Activated naive CD4-positive, alpha-beta T cell treated with anti-CD3 and anti-CD28 coated beads for 36 hours (primary cell): ENCODE results near the gene BUD23. TPM values are rescaled to one million over a fixed set of nuclear protein-coding genes. Genes with fewer than 3 reads are reported as not detected.
"Not testable (repeated sequence)": the region's sequence is repeated elsewhere in the genome, so short reads cannot be mapped to it uniquely, and the experiment has no call there.

Experiments used
- CTCF ChIA-PET: fragments of 350-600 bp; sonication (Branson Sonifier 250); formaldehyde crosslinking; loops from one replicate; lab custom pipeline; 2021; ENCODE audit warnings: antibody characterized with exemption; lab: Charles Lee
- DNase-seq: peaks from one replicate; pipeline ENCODE4 v3.0.0-alpha.2; 2020
- H3K27ac Mint-ChIP-seq: one replicate; pipeline ENCODE4 v1.8.0; 2021; ENCODE audit warnings: mild to moderate bottlenecking, mixed read lengths
- H3K27me3 Mint-ChIP-seq: one replicate; pipeline ENCODE4 v1.8.0; 2021; ENCODE audit warnings: low read depth, mixed read lengths
- H3K36me3 Mint-ChIP-seq: one replicate; pipeline ENCODE4 v1.8.0; 2021; ENCODE audit warnings: low read depth, mixed read lengths
- H3K4me1 Mint-ChIP-seq: one replicate; pipeline ENCODE4 v1.8.0; 2021; ENCODE audit warnings: low read depth, mixed read lengths
- H3K4me3 Mint-ChIP-seq: one replicate; pipeline ENCODE4 v1.8.0; 2021; ENCODE audit warnings: mild to moderate bottlenecking, moderate library complexity, mixed read lengths
- H3K9me3 Mint-ChIP-seq: one replicate; pipeline ENCODE4 v1.8.0; 2021; ENCODE audit warnings: mixed read lengths
- intact Hi-C: fragments of 100-400 bp; cut with micrococcal nuclease; formaldehyde crosslinking; loops from one replicate; pipeline ENCODE4 v1.15.1; 2023
- total RNA-seq, 2 experiments: library from RNA; stranded (reverse); gene quantifications; one replicate each; pipeline ENCODE4 v1.2.3, GENCODE V29; 2021

Gene BUD23
- total RNA-seq, 2 experiments from 2014 or later = 95.1 to 110 TPM

DNA sequence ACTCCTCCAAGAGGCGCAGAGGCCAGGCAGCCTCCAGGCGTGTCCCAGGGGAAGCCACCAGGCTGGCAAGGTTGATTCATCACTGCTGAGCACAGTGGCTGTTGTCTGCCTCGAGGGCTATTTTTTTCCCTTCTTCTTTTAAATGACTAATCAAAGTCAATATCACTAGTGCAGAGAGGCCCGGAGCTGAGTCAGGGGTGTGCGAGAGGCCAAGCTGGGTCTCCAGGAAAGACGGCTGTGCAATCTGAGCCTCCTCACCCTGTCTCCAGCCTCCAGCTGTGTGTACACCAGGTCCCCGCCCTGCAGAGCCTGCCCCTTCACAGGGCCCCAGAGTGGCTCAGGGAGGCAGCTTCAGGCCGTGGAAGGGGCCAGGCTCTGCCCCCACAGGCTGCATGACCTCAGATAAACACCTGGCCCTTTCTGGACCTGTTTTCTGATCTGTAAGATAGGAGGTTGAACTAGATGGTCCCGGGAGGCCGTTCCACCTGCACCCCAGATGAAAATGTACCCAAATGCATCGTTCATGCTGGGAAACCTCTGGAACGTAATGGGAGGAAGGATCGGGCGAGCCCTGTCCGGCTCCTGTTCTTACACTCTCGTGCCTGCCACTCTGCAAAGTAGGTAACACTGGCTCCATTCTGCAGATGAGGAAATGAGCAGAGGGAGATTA is 32.4 kb downstream of the BUD23 start:
- DNase-seq = peak; percentile 91
- peaks cover 2% of the 10 kb centered on the region for H3K27me3 Mint-ChIP-seq
- H3K9me3 Mint-ChIP-seq = no peaks in the 10 kb centered on the region
- no peak overlapping the region for H3K4me3 Mint-ChIP-seq
- H3K27ac Mint-ChIP-seq = peak overlapping the region; percentile 30
- intact Hi-C loops = loop anchor here (1.0 to 10.0 kb wide), 6 partner anchors 9 to 939 kb away; partner anchors contain the start of genes BUD23, DNAJC30, GTF2I and TYW1B
- H3K36me3 Mint-ChIP-seq = no peaks in the 10 kb centered on the region
- peaks cover 33% of the 10 kb centered on the region for H3K4me1 Mint-ChIP-seq
- CTCF ChIA-PET = interaction anchor here (0.7 to 3.6 kb wide), 6 partner anchors 10 to 108 kb away, joined by 3 to 14 read pairs (median 3); no protein-coding TSS in a partner anchor

DNA sequence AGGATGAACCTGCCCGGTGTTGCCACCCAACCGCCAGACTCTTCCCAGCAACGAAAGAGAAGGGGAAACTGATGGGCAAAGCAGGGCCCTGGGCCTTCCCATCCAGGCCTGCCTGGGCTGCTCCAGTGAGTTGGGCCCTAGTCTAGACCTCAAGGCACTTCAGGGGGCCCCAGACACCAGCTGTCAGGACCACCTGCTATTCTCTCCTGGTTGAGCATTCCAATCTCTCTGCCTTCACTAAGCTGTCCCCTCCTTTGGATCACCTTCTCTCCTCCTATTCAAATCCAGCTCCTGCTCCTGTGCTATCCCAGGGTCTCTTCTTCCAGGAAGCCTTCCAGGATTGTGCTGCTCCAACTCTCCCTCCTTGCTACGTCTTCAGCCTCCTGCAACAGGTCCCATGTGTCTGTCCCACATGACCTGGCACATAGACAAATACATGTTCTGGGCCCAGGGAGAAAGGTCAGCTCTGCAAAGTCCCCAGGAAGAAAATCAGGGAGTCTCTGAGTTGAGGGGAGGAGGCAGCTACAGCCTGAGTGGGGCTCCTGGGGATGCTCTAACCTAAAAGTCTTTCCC is 33.0 kb downstream of the BUD23 start:
- peaks cover 2% of the 10 kb centered on the region for H3K27me3 Mint-ChIP-seq
- intact Hi-C loops = loop anchor here (5.0 to 10.0 kb wide), 3 partner anchors 69 to 938 kb away; partner anchors contain the start of genes GTF2I and TYW1B

DNA sequence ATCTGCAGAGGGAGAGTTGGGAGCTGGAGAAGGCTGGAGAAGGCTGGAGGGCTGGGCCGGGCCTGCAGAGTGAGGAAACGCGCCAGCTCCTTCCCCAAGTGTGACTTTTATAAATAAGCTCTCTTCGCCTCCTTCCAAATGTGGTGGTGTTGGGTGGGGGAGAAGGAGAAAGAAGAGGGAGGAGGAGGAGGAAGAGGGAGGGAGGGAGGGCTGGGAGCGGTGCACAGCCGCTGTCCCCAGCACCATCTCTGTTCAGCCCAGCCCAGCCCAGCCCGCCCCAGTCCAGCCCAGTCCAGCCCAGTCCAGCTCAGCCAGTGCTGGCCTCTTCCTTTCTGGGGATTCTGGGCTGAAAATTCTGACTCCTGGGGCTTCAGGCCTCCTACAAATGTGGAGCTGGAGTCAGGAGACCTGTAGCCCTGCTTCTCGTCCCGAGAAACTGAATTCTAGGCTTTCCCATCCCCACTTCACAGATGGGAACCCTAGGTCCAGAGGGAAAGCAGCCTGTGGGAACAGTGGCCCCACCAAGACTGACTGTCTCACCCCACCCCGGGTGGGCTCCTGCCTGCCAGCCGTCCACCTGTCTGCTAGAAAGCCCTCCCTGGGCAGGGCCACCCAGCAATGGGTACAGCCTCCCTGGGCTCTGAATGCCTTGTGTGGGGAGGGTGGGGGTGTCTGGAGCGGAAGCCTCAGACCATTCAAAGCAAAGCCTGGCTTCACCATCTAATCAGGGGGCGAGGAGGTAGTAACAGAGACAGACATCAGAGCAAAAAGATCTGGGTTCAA is 33.8 kb downstream of the BUD23 start:
- no peak for DNase-seq
- CTCF ChIA-PET = interaction anchor here (0.7 to 3.6 kb wide), 6 partner anchors 8 to 118 kb away, joined by 3 to 14 read pairs (median 4); no protein-coding TSS in a partner anchor
- Mint-ChIP-seq H3K4me3 (peak overlapping the region; percentile 77), H3K4me1 (peaks cover 33% of the 10 kb centered on the region), H3K36me3 (no peaks in the 10 kb centered on the region), H3K27me3 (peaks cover 2% of the 10 kb centered on the region), H3K27ac (peak overlapping the region; percentile 72), H3K9me3 (no peaks in the 10 kb centered on the region)
- intact Hi-C loops = loop anchor here (5.0 to 10.0 kb wide), 3 partner anchors 70 to 938 kb away; partner anchors contain the start of genes GTF2I and TYW1B

More for the DNA sequence above, 33.0 kb downstream of the BUD23 start:
- Mint-ChIP-seq H3K4me1 (peaks cover 33% of the 10 kb centered on the region), H3K27ac (no peak overlapping the region), H3K36me3 (no peaks in the 10 kb centered on the region), H3K4me3 (no peak overlapping the region), H3K9me3 (no peaks in the 10 kb centered on the region)
- CTCF ChIA-PET = interaction anchor here (0.7 to 3.6 kb wide), 6 partner anchors 9 to 108 kb away, joined by 3 to 14 read pairs (median 3); no protein-coding TSS in a partner anchor
- no peak for DNase-seq

DNA sequence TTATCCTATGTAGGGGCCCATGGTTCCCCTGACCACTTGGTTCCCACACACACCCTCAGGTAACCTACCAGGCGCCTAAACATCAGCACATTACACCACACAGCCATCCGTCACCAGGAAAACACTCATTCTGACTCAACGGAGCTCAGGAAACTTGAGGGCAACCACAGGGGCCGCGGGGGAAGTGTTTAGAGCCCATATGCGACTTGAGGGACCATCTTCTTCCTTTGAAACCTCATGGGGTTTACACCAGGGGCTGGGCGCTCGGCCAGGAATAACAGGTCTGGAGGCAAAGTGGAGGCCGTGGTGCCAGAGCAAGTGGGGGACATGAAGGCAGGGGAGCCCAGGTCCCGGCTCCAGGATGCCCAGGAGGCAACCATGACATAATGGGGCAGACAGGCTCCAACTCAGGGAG is 34.6 kb downstream of the BUD23 start:
- peaks cover 33% of the 10 kb centered on the region for H3K4me1 Mint-ChIP-seq
- peak overlapping the region; percentile 72 for H3K27ac Mint-ChIP-seq
- peak overlapping the region; percentile 77 for H3K4me3 Mint-ChIP-seq
- H3K36me3 Mint-ChIP-seq = no peaks in the 10 kb centered on the region
- intact Hi-C loops = loop anchor here (2.0 to 10.0 kb wide), 5 partner anchors 51 to 937 kb away; partner anchors contain the start of genes BAZ1B, GTF2I, TYW1B and VPS37D
- H3K27me3 Mint-ChIP-seq = peaks cover 2% of the 10 kb centered on the region
- DNase-seq = peak; percentile 91
- CTCF ChIA-PET = interaction anchor here (1.3 kb wide), 1 partner anchor 17 kb away, joined by 4 read pairs; no protein-coding TSS in a partner anchor
- no peaks in the 10 kb centered on the region for H3K9me3 Mint-ChIP-seq

DNA sequence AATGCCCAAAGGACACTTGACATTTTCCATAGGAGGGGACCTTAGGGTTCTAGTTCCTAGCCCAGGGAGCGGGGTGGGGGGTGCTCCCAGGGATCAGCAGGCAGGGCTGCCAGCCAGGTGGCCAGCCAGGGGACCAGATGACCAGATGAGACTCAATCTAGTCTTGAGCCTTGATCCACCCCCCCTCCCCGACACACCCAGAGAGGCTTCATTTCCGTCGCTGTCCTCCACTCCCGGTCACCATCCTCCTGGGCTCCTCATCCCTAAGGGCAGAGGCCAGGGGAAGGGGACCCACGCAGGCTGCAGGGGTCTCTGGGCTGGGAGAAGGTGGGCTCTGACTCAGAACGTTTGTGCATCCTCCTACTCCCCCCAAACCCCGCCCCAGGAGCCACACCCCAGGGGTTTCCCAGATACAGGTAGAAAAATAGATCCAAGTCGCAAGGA is 35.1 kb downstream of the BUD23 start:
- Mint-ChIP-seq H3K36me3 (no peaks in the 10 kb centered on the region), H3K4me3 (peak overlapping the region; percentile 77)
- intact Hi-C loops = loop anchor here (2.0 to 10.0 kb wide), 5 partner anchors 52 to 936 kb away; partner anchors contain the start of genes BAZ1B, GTF2I, TYW1B and VPS37D

DNA sequence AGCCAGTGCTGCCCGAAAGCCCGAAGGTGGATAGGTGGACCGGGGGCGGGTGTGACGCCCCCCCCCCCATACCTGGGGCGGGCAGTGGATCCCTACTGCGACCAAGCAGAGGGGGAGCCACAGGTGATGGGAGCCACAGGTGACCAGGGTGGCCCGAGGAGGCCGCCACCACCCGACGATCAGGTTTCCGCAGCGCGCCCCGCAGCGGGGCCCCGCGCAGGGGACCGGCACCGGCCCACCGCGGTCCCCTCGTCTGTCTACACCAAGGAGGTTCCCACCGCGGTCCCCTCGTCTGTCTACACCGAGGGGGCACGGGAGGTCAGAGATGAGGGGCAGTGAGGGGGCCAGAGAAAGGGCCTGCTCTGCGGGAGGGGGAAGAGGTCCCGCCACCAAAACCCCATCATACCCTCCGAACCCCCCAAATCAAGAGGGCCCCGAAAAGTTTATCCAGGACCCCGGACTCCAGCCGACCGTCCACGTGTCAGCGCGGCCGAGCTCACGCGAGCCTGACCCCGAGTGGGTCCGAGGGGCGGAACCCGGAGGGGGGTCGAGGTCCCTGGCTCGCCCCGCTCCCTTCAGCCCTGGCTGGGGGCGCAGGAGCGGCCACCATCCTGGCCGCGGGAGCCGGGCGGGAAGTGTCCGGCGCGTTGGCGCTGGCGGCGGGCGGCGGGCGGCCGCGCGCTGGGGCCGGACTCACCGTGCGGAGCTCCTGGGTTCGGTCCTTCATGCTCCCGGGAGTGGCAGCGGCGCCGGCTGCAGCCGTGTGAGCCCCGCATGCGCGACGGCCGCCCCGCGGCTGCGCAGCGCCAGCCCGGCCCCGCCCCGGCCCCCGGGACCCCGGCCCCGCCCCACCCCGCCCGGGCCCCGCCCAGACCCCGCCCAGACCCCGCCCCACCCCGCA is 35.8 kb downstream of the BUD23 start, which contains the start of gene STX1A:
Gene STX1A, minus strand, starts transcription at position 765 of the 901 bp plus-strand sequence. Its CDS starts 38 bp downstream, at position 727.
- intact Hi-C loops = loop anchor here (1.0 to 10.0 kb wide), 7 partner anchors 19 to 936 kb away; partner anchors contain the start of genes ABHD11, BAZ1B, BUD23 and DNAJC30
- Mint-ChIP-seq H3K4me1 (peaks cover 33% of the 10 kb centered on the region), H3K9me3 (no peaks in the 10 kb centered on the region), H3K27me3 (peaks cover 2% of the 10 kb centered on the region), H3K36me3 (no peaks in the 10 kb centered on the region), H3K27ac (no peak within 1 kb of the TSS), H3K4me3 (peak within 1 kb of the TSS; percentile 77)
- CTCF ChIA-PET = interaction anchor here (0.8 kb wide), 1 partner anchor 112 kb away, joined by 5 read pairs; no protein-coding TSS in a partner anchor
- peak; percentile 69 for DNase-seq

More for the DNA sequence above, 35.1 kb downstream of the BUD23 start:
- Mint-ChIP-seq H3K27ac (peak overlapping the region; percentile 72), H3K4me1 (peaks cover 33% of the 10 kb centered on the region), H3K9me3 (no peaks in the 10 kb centered on the region), H3K27me3 (peaks cover 2% of the 10 kb centered on the region)
- DNase-seq = peak; percentile 47
- CTCF ChIA-PET = interaction anchor here (1.3 kb wide), 1 partner anchor 16 kb away, joined by 4 read pairs; no protein-coding TSS in a partner anchor

DNA sequence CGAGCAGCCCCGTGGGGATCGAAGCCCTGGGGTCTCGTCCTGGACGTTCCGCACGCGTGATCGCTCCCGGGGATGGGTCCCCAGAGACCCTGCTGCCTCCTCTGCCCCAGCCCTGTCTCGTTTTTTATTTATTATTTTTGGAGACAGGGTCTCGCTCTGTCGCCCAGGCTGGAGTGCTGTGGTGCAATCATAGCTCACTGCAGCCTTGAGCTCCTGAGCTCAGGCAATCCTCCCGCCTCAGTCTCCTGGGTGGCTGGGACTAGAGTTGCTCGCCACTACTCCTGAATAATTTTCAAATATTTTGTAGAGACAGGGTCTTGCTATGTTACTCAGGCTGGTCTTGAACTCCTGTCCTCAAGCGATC is 36.4 kb downstream of the BUD23 start:
- DNase-seq = no peak
- CTCF ChIA-PET = interaction anchor here (0.8 kb wide), 1 partner anchor 113 kb away, joined by 5 read pairs; no protein-coding TSS in a partner anchor
- Mint-ChIP-seq H3K9me3 (no peaks in the 10 kb centered on the region), H3K4me3 (peak overlapping the region; percentile 71), H3K36me3 (no peaks in the 10 kb centered on the region), H3K4me1 (peaks cover 33% of the 10 kb centered on the region), H3K27ac (no peak overlapping the region), H3K27me3 (peaks cover 3% of the 10 kb centered on the region)
- intact Hi-C loops = loop anchor here (1.0 to 10.0 kb wide), 7 partner anchors 19 to 935 kb away; partner anchors contain the start of genes ABHD11, BAZ1B, BUD23 and DNAJC30

DNA sequence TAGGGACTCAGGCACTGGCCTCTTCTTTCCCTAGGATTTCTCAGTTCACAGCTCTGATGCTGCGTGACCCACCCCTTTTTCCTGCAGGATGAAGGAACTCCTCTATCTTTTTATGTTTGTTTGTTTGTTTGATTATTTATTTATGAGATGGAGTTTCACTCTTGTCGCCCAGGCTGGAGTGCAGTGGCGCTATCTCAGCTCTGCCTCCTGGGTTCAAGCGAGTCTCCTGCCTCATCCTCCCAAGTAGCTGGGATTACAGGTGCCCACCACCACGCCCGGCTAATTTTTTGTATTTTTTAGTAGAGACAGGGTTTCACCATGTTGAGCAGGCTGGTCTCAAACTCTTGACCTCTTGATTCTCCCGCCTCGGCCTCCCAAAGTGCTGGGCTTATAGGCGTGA is 37.0 kb downstream of the BUD23 start:
- H3K36me3 Mint-ChIP-seq, H3K27me3 Mint-ChIP-seq, DNase-seq, H3K9me3 Mint-ChIP-seq, H3K27ac Mint-ChIP-seq, intact Hi-C loops: not testable (repeated sequence)
- peaks cover 30% of the 10 kb centered on the region for H3K4me1 Mint-ChIP-seq
- CTCF ChIA-PET = interaction anchor here (0.8 kb wide), 1 partner anchor 114 kb away, joined by 5 read pairs; no protein-coding TSS in a partner anchor
- peak overlapping the region; percentile 71 for H3K4me3 Mint-ChIP-seq

DNA sequence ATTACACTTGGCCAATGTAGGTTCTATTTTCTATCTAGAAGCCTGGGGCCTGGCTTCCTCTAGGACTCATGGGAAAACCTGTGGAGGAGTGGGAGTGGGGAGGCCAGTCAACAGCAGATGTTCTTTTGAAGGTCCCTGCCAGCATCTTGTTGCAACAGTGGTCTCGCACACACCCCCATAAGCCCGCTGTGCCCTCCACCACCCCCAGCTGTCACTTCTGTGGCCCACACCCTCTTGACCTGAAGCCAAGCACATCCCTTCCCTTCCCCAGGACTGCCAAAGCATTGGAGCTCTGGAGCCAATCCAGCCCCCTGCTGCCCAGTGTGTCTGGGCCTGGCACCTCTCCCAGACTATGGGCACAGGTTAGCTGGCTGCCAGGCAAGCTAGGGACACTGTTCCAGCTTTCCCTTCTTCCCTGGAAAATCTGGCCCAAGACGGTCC is 38.0 kb downstream of the BUD23 start:
- CTCF ChIA-PET = interaction anchor here (1.0 to 1.3 kb wide), 3 partner anchors 11 to 92 kb away, joined by 3 to 6 read pairs (median 3); no protein-coding TSS in a partner anchor
- Mint-ChIP-seq H3K4me3 (peak overlapping the region; percentile 39), H3K4me1 (peaks cover 20% of the 10 kb centered on the region), H3K9me3 (no peaks in the 10 kb centered on the region), H3K27ac (no peak overlapping the region), H3K36me3 (no peaks in the 10 kb centered on the region), H3K27me3 (peaks cover 4% of the 10 kb centered on the region)
- intact Hi-C loops = no loop called here
- no peak for DNase-seq

DNA sequence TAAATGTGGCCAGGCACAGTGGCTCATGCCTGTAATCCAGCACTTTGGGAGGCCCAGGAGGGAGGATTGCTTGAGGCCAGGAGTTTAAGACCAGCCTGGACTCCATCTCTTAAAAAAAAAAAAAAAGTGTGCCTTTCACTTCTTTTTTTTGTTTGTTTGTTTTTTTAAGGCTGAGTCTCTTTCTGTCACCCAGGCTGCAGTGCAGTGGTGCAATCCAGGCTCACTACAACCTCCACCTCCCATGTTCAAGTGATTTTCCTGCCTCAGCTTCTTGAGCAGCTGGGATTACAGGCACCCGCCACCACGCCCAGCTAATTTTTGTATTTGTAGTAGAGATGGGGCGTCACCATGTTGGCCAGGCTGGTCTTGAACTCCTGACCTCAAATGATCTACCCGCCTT is 38.8 kb downstream of the BUD23 start:
- not testable (repeated sequence) for H3K36me3 Mint-ChIP-seq

More for the DNA sequence above, 38.8 kb downstream of the BUD23 start:
- H3K4me1 Mint-ChIP-seq = peaks cover 14% of the 10 kb centered on the region
- intact Hi-C loops, H3K9me3 Mint-ChIP-seq, H3K27ac Mint-ChIP-seq, DNase-seq, H3K4me3 Mint-ChIP-seq, H3K27me3 Mint-ChIP-seq: not testable (repeated sequence)
- CTCF ChIA-PET = interaction anchor here (1.0 to 1.3 kb wide), 4 partner anchors 10 to 93 kb away, joined by 3 to 6 read pairs (median 3); partner anchors contain the start of gene VPS37D
